GM18870 (cell line): ENCODE data around the gene TOMM22.
A peak's percentile ranks its signal among the peaks of the same experiment; 100 is the strongest.

Experiments used
- ATAC-seq: cut with Tn5 transposase; IDR thresholded peaks from one replicate; pipeline ENCODE4 v1.9.1; 2021; ENCODE audit warnings: moderate library complexity; ENCODE audit not compliant: unreplicated experiment

Gene TOMM22

GRCh38 chr22:38696606-38697424 is 15.1 kb downstream of the TOMM22 start:
- ATAC-seq = no peak

DNA sequence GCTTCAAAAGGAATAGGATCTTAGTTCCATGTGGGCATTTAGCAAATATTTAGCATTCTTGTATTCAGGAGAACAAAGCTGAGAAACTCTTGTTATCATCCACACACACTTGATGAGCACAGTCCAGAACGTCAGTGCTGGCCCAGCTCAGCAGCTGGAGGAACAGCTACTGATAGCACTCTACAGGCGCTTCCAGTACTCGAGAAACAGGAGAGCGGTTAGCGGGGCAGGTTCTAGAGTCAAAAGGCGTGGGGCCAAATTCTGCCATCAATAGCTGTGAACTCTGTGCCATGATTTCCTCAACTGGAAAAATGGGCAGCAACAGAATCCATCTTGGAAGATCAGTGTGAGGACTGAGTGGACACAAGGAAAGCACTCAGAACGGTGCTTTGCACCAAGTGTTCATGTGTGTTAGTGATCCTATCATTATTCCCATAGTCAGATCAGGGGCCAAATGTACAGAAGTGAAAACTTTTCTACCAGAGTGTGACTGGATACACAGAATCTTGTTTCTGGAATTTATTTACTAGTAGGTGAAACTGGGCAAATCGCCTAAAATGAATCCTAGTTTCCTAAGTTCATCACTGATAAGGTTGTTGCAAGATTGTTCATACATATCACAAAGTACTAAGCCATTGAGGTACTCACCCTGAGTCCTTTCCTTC is 15.8 kb downstream of the TOMM22 start:
- ATAC-seq = no peak

- no peak for ATAC-seq
These were observed 16.8 kb downstream of the TOMM22 start for GRCh38 chr22:38698407-38699094.

- no peak for ATAC-seq
These were observed 17.4 kb downstream of the TOMM22 start for GRCh38 chr22:38699143-38699542.

DNA sequence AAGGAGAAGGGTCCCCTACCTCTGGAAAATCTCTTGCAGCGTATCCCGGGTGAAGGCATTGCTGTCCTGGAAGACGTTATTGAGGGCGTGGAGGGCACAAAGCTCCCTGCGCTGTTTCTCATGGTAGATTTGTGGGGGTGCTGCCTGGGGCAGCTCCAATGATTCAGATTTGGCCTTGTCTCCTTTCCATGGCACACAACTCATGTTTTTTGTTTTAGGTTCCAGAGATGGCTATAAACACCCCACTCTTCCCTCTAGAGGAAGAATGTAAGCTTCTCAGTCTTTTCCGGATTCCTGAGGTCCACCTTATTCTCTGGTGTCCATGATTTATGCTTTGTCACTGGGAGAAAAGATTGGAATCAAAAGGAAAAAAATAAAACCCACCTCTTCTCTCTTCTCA is 18.0 kb downstream of the TOMM22 start:
- ATAC-seq = no peak

DNA sequence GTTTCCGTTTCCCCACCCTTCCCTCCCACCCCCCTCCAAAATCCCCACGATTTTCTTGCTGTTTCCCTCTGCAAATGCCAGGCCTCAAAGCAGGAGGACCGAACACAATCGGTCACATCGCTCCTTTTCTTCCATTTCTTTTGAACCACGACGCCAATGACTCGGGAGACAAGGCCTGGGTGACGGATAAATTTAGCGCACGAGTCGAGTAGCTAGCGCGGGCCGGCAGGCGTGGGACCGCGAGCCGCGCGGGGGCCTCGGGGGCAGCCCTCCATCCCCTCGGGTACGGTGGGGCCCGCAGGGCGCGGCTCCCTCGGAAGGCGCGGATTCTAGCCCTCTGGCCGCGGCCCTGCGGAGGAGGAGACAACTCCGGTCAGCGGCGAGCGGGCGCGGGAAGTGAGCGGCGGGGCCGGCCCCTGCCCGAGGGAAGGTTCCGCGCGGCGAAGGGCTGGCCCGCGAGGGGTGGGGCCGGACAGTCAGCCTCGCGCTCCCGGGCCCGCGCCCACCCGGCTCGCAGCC is 18.6 kb downstream of the TOMM22 start:
- ATAC-seq = no peak

- no peak for ATAC-seq
These were observed 19.3 kb downstream of the TOMM22 start, which contains the start of gene JOSD1 for GRCh38 chr22:38700789-38701628. Gene JOSD1, minus strand, starts transcription at chr22:38700943. Its CDS starts 956 bp downstream, at chr22:38699987.

DNA sequence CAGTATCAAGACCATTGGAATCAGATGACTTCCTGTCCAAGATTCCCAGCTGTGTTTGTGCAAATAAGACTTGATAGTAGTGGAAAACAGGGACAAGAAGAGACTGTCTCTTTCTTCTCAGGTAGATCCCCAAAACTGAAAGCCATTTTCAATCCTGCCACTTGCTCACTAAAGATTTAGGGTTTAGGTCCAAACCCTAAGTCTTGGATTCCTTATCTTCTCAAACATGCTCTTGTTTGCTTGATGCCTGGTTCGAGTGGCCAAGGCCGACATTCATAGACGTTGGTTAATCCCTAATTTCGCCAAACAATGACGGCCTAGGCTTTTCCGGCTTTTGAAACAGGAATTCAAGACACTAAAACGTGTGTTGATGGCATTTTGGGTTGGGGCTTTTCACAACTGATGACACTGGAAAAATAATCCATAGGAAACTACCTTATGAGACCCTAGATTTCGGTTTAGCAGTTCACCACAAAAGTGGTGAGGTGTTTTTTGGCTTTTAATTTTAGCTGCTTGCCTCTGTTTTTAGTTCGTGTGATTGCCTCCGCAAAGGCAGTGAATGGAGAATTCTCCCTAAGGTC is 23.0 kb downstream of the TOMM22 start:
- no peak for ATAC-seq

- ATAC-seq = peak; percentile 83
These were observed 23.7 kb downstream of the TOMM22 start, which contains the start of gene GTPBP1 for GRCh38 chr22:38705235-38706100. Gene GTPBP1, plus strand, starts transcription at chr22:38705944. Its CDS starts 12 bp downstream, at chr22:38705956.

DNA sequence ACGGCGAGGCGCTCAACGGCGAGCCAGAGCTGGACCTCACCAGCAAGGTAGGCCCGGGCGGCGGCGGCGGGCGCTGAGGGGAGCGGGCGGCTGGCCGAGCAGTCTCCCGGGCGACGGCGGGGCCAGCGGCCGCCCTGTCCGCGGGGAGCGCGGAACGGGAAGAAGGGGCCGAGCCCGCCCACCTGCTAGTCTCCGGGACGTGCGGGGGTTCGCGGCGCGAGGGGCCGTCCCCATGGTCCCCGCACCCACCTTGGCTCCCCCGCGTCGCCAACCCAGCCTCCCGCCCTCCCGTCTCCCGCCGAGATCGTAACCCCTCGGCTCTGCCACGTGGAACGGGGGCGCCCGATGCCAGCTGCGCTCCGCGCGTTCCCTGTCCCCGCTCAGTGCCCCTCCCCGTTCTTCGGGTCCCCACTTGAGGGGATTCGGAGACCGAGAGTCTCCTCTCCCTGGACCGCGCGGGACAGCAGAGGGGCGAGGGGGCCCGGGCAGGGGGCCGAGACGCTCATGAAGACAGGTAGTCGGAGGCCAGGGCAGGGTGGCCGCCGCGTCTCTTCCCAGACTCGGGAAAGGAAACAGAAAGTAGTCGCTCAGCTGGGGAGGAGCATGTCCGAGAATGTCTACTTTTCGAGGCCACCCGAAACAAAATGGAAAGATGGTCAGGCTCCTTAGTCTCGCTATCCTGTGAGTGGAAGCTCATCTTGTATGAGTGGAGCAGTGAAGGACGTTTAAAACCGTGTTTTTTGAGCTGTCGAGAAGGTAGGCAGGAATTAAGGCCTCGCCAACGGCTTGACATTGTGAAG is 24.5 kb downstream of the TOMM22 start:
- ATAC-seq = no peak

- no peak for ATAC-seq
These were observed 25.1 kb downstream of the TOMM22 start for GRCh38 chr22:38706901-38707195.

DNA sequence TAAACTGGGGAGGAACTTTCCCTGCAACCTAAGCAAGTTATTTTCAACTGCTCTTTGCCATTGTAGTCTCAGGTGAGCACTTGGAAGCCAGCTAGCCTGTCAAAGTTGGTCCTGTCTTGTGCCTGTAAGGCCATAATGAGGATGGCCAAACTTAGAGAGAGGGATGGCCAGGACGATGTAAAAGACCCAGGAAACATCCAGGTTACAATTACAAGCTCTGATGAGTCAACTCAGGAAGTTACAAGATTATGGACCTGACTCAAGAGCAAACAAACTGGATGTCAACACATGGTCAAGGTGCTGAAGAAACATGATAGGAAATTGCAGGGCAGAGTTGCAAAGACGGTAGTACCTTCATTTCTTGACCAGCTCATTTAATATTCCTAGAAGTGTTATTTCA is 25.6 kb downstream of the TOMM22 start:
- ATAC-seq = no peak

DNA sequence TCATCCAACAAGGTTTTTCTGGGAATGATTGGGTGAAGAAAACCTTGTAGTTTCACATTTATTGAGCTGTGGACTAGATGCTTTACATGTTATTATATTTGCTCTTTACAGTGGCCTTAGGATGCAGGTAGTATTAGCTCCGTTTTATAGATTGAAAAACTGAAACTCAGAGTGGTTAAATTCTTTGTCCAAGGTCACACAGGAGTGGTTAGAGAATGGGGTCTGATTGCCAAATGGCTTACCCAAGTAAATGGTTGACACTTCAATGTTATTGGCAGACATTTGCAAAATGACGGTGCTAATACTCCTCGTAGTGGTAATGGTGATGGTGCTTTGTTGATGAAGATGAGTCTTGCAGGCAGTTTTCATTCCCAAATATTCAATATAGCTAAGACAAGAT is 26.2 kb downstream of the TOMM22 start:
- ATAC-seq = no peak

DNA sequence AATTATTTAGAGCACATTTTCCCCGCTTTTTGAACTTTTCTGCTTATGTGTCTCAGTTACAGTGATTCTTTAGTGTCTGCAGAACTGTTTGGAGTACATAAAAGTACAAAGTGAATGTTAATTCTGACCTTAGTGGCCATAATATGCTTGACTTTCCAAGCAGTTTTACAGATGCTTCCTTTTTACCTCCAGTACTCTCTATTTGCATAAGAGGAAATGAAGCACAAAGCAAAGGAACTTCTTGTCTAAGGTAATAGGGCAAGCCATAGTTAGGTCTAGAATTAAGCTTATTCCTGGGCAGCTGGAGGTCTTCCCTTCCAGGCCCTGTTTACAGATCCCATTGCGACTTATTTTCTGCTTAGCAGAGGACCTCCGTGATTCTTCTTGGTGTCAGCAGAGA is 27.5 kb downstream of the TOMM22 start:
- ATAC-seq = no peak

- no peak for ATAC-seq
These were observed 28.6 kb downstream of the TOMM22 start for GRCh38 chr22:38710351-38710750.

GRCh38 chr22:38710866-38711265 is 29.1 kb downstream of the TOMM22 start:
- ATAC-seq = no peak

DNA sequence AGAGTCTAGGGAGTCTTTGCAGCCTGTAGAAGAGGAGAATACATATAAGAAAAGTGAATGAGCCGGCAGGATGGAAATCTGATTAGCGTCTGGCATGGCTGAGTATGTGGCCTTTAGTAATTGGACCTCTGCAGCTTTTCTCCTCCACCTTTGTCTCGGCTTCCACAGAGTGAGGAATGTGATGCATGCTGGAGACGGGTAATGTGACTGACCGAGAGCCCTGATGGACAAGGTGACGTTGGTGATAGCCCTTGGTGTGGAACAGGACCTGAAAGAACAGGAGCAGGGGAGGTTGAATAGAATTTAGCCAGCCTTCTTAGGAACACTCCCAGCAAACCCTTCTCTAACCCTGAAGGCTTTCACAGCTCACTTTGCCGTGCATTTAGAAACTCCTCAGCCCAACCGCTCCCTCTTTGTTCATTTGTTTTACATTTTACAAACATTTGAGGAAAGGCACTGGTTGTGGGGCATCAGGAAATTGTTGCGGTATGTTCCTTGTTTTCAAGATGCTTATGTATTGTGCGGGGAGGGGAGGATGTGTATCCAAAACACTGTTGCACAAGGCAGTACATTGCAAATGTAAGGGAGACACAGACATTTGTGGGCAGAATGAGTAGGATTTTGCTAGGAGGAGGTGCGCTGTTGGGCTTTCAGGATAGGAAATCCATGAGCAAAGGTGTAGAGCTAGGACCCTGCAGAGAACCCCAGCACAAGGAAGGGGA is 30.9 kb downstream of the TOMM22 start:
- no peak for ATAC-seq

DNA sequence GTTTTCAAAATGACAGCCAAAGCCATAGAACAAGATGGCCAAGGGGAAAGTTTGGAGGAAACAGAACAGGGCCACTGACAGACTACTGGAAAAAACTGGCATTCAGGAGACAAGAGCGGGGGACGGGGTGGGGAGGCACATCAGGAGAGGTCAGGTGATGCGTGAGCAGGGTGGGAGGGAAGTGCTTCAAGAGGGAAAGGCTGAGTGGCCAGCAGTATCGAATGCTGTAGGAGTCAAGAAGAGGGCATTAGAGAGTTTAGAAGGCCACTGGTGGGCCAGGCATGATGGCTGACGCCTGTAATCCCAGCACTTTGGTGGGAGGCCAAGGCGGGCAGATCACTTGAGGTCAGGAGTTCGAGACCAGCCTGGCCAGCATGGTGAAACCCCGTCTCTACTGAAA is 32.2 kb downstream of the TOMM22 start:
- ATAC-seq = no peak
